HepG2 (cell line): ENCODE measurements around the gene APBA3.

Experiments
- GATAD1 ChIP-seq: IDR thresholded peaks from 2 replicates; pipeline ENCODE4 v1.6.1; 2016; ENCODE audit warnings: missing genetic modification reagents, missing compliant biosample characterization
- MAFK ChIP-seq, 2 experiments: IDR thresholded peaks in 1 of 2; conservative IDR thresholded peaks in 1 of 2; 2 replicates each; pipeline ENCODE4 v1.6.1; 2011; ENCODE audit warnings: improper control_type of control experiment in 2 of 2, low read length in 2 of 2
- POLR2A ChIP-seq, 2 experiments: IDR thresholded peaks; 2 replicates each; pipeline ENCODE4 v1.6.1; 2011; ENCODE audit warnings: low read depth in 2 of 2, low read length in 2 of 2, mild to moderate bottlenecking in 1 of 2, moderate library complexity in 1 of 2; ENCODE audit not compliant: insufficient read depth in 1 of 2
- ZBTB42 ChIP-seq: sonication (generic); formaldehyde crosslinking; IDR thresholded peaks from 2 replicates; pipeline ENCODE4 v1.5.0; 2020; ENCODE audit warnings: mild to moderate bottlenecking, missing genetic modification reagents
- ZFY ChIP-seq: sonication (generic); formaldehyde crosslinking; IDR thresholded peaks from 2 replicates; pipeline ENCODE4 v1.4.0; 2020; ENCODE audit warnings: missing genetic modification reagents
- ZNF10 ChIP-seq: sonication (generic); formaldehyde crosslinking; IDR thresholded peaks from 2 replicates; pipeline ENCODE4 v1.4.0; 2020; ENCODE audit warnings: mild to moderate bottlenecking, low read depth, missing genetic modification reagents, borderline replicate concordance
- ZNF792 ChIP-seq: IDR thresholded peaks from 2 replicates; pipeline ENCODE4 v1.6.1; 2016
- TF ChIP-seq, protein P1 (sequence below): sonication (generic); formaldehyde crosslinking; IDR thresholded peaks from 2 replicates; pipeline ENCODE4 v1.4.0; 2020; ENCODE audit warnings: missing genetic modification reagents
- TF ChIP-seq, protein P2 (sequence below): sonication (generic); formaldehyde crosslinking; conservative IDR thresholded peaks from 2 replicates; pipeline ENCODE4 v1.5.0; 2020; ENCODE audit warnings: missing genetic modification reagents
- TF ChIP-seq, protein P3 (sequence below): sonication (generic); formaldehyde crosslinking; IDR thresholded peaks from 2 replicates; pipeline ENCODE4 v1.4.0; 2020; ENCODE audit warnings: low read depth, mild to moderate bottlenecking, missing genetic modification reagents

DNA sequence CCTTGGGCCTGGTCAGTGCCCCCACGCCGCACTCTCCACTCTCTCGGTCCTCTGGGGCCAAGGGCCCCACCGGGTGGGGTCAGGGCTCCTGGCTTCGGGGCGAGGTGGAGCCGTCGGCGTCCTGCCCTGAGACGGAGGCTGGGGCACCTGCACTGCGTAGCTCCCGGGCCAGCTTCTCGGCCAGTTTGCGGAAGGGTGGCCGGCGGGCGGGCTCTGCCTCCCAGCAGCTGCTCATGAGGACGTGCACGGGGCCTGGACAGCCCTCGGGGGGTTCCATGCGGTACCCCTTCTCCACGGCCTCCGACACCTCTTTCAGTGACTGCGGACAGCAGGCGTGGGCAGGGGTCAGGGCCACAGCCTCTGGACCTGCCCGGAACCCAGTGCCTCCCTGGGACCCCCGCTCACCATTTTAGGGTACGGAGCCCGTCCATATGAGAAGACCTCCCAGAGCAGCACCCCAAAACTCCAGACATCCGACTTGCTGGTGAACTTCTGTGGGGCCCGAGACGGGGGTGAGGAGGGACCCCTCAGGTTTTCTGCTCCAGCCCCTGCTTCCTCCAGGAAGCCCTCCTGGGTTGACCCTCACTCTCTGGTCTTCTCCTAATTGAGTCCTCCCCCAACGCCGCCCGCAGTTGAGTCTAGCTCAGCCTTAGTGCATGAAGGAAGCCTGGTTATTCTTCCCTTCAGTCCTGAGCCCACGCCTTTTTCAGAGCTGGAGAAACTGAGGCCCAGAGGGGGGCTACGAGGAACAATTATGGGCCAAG, 16.8 kb upstream of the APBA3 start:
- no peak for TF ChIP-seq GATAD1 (CRISPR knock-in tag)
- TF ChIP-seq ZNF10 (CRISPR knock-in tag), result no peak
- TF ChIP-seq ZFY (CRISPR knock-in tag), result no peak
- TF ChIP-seq, protein P1, sequence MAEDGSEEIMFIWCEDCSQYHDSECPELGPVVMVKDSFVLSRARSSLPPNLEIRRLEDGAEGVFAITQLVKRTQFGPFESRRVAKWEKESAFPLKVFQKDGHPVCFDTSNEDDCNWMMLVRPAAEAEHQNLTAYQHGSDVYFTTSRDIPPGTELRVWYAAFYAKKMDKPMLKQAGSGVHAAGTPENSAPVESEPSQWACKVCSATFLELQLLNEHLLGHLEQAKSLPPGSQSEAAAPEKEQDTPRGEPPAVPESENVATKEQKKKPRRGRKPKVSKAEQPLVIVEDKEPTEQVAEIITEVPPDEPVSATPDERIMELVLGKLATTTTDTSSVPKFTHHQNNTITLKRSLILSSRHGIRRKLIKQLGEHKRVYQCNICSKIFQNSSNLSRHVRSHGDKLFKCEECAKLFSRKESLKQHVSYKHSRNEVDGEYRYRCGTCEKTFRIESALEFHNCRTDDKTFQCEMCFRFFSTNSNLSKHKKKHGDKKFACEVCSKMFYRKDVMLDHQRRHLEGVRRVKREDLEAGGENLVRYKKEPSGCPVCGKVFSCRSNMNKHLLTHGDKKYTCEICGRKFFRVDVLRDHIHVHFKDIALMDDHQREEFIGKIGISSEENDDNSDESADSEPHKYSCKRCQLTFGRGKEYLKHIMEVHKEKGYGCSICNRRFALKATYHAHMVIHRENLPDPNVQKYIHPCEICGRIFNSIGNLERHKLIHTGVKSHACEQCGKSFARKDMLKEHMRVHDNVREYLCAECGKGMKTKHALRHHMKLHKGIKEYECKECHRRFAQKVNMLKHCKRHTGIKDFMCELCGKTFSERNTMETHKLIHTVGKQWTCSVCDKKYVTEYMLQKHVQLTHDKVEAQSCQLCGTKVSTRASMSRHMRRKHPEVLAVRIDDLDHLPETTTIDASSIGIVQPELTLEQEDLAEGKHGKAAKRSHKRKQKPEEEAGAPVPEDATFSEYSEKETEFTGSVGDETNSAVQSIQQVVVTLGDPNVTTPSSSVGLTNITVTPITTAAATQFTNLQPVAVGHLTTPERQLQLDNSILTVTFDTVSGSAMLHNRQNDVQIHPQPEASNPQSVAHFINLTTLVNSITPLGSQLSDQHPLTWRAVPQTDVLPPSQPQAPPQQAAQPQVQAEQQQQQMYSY (CRISPR knock-in tag), result no peak
- TF ChIP-seq, protein P2, sequence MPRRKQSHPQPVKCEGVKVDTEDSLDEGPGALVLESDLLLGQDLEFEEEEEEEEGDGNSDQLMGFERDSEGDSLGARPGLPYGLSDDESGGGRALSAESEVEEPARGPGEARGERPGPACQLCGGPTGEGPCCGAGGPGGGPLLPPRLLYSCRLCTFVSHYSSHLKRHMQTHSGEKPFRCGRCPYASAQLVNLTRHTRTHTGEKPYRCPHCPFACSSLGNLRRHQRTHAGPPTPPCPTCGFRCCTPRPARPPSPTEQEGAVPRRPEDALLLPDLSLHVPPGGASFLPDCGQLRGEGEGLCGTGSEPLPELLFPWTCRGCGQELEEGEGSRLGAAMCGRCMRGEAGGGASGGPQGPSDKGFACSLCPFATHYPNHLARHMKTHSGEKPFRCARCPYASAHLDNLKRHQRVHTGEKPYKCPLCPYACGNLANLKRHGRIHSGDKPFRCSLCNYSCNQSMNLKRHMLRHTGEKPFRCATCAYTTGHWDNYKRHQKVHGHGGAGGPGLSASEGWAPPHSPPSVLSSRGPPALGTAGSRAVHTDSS (CRISPR knock-in tag), result no peak
- TF ChIP-seq, protein P3, sequence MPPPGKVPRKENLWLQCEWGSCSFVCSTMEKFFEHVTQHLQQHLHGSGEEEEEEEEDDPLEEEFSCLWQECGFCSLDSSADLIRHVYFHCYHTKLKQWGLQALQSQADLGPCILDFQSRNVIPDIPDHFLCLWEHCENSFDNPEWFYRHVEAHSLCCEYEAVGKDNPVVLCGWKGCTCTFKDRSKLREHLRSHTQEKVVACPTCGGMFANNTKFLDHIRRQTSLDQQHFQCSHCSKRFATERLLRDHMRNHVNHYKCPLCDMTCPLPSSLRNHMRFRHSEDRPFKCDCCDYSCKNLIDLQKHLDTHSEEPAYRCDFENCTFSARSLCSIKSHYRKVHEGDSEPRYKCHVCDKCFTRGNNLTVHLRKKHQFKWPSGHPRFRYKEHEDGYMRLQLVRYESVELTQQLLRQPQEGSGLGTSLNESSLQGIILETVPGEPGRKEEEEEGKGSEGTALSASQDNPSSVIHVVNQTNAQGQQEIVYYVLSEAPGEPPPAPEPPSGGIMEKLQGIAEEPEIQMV, result no peak
- TF ChIP-seq POLR2A (IDR thresholded peaks at IDR 0.05; ENCODE audit: insufficient read depth in 1 of 2, low read depth in 2 of 2, low read length in 2 of 2), result no peak
- no peak for TF ChIP-seq ZNF792 (CRISPR knock-in tag)
- TF ChIP-seq ZBTB42 (CRISPR knock-in tag), result no peak
- no peak for TF ChIP-seq MAFK (conservative IDR thresholded peaks at IDR 0.05 in 1 of 2, IDR thresholded peaks at IDR 0.05 in 1 of 2; ENCODE audit: low read length in 2 of 2)
